H1 (cell line): ENCODE results near the gene UPP1. TPM values are rescaled to one million over a fixed set of nuclear protein-coding genes. Genes with fewer than 3 reads are reported as not detected.

Source experiments
- CHD2 ChIP-seq: IDR thresholded peaks from 2 replicates; pipeline ENCODE4 v1.6.1; 2012; ENCODE audit warnings: low read length, improper control_type of control experiment
- EP300 ChIP-seq, 2 experiments: IDR thresholded peaks; 1 replicate in 1 of 2; 2 replicates in 1 of 2; pipeline ENCODE4 v1.6.1; 2011 to 2012; ENCODE audit warnings: low read depth in 2 of 2, low read length in 2 of 2, mild to moderate bottlenecking in 2 of 2, borderline replicate concordance in 1 of 2, inconsistent platforms in 1 of 2, moderate library complexity in 1 of 2
- SP2 ChIP-seq: IDR thresholded peaks from 2 replicates; pipeline ENCODE4 v1.6.1; 2012; ENCODE audit warnings: mild to moderate bottlenecking, low read length, inconsistent platforms
- TBP ChIP-seq: IDR thresholded peaks from 2 replicates; pipeline ENCODE4 v1.6.1; 2011; ENCODE audit warnings: low read depth, low read length, improper control_type of control experiment
- polyA plus RNA-seq, 7 experiments: library from polyadenylated mRNA; depleted of rRNA in 3 of 7; stranded (reverse) in 5 of 7; unstranded in 2 of 7; fragments of >200 nt in 5 of 7; fragments of 200-250 nt in 2 of 7; gene quantifications; 1 replicate in 5 of 7; 2 replicates in 1 of 7; 4 replicates in 1 of 7; pipeline versions ENCODE4 v1.2.1 to v1.2.3, GENCODE V29; 2011 to 2013; ENCODE audit warnings: missing spikeins in 2 of 7, mixed read lengths in 2 of 7
- total RNA-seq: library from RNA; stranded (reverse); fragmentation: NEBNext Ultra II Directional; extraction: Animal tissue kit (Norgen Biotek cat#: 25700); gene quantifications from 2 replicates; pipeline ENCODE4 v1.2.1, GENCODE V29; 2021
- TF ChIP-seq, protein P1 (sequence below), 3 experiments: IDR thresholded peaks; 1 replicate in 2 of 3; 2 replicates in 1 of 3; pipeline versions ENCODE4 v1.5.1 to v1.6.1; 2011; ENCODE audit warnings: low read length in 3 of 3, mild to moderate bottlenecking in 3 of 3, inconsistent platforms in 2 of 3, low read depth in 1 of 3, moderate library complexity in 1 of 3; ENCODE audit not compliant: insufficient read depth in 1 of 3; ENCODE audit errors: control extremely low read depth in 1 of 3
- TF ChIP-seq, protein P2 (sequence below): IDR thresholded peaks from 2 replicates; pipeline ENCODE4 v1.6.1; 2011; ENCODE audit warnings: low read length, improper control_type of control experiment

UPP1 gene
- total and polyA plus RNA-seq, 2 of the 8 experiments (the other 6 are each of a cell fraction or from before 2014, with no cell fraction given): 40.7 to 46.2 TPM

DNA sequence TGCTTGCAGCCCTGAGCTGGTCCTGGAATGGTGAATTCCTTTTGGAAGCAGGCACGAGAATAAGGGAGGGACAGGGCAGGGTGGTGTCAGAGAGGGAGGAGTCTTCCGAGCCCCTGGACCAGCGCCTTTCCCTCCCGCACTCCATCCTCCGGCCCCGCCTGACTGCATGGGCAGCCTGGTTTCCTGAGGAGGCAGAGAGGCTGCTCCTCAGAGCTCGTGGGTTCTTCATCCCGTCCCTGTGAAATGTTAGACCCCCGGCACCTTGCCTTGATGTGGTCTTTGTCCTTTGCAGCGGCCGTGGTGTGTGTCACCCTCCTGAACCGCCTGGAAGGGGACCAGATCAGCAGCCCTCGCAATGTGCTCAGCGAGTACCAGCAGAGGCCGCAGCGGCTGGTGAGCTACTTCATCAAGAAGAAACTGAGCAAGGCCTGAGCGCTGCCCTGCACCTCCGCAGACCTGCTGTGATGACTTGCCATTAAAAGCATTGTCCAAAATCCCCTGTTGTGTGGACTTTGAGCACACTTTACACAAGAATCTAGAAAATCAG, 18.9 kb downstream of the UPP1 start (continued):
- TF ChIP-seq, protein P1, sequence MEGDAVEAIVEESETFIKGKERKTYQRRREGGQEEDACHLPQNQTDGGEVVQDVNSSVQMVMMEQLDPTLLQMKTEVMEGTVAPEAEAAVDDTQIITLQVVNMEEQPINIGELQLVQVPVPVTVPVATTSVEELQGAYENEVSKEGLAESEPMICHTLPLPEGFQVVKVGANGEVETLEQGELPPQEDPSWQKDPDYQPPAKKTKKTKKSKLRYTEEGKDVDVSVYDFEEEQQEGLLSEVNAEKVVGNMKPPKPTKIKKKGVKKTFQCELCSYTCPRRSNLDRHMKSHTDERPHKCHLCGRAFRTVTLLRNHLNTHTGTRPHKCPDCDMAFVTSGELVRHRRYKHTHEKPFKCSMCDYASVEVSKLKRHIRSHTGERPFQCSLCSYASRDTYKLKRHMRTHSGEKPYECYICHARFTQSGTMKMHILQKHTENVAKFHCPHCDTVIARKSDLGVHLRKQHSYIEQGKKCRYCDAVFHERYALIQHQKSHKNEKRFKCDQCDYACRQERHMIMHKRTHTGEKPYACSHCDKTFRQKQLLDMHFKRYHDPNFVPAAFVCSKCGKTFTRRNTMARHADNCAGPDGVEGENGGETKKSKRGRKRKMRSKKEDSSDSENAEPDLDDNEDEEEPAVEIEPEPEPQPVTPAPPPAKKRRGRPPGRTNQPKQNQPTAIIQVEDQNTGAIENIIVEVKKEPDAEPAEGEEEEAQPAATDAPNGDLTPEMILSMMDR (IDR thresholded peaks at IDR 0.05; ENCODE audit: control extremely low read depth in 1 of 3, insufficient read depth in 1 of 3, low read depth in 1 of 3, low read length in 3 of 3): no peak
- TF ChIP-seq, protein P2, sequence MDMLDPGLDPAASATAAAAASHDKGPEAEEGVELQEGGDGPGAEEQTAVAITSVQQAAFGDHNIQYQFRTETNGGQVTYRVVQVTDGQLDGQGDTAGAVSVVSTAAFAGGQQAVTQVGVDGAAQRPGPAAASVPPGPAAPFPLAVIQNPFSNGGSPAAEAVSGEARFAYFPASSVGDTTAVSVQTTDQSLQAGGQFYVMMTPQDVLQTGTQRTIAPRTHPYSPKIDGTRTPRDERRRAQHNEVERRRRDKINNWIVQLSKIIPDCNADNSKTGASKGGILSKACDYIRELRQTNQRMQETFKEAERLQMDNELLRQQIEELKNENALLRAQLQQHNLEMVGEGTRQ: no peak
- TF ChIP-seq EP300 (IDR thresholded peaks at IDR 0.05; ENCODE audit: borderline replicate concordance in 1 of 2, low read depth in 2 of 2, low read length in 2 of 2) (no peak), CHD2 (no peak), TBP (no peak), SP2 (no peak)
